GM21528 (cell line): ENCODE data around the gene THAP3.

Experiments used
- ATAC-seq: cut with Tn5 transposase; IDR thresholded peaks from one replicate; pipeline ENCODE4 v1.9.1; 2021; ENCODE audit warnings: mild to moderate bottlenecking, moderate library complexity; ENCODE audit not compliant: unreplicated experiment, low FRiP score

Gene THAP3

GRCh38 chr1:6666696-6667095, 42.0 kb downstream of the THAP3 start:
- no peak for ATAC-seq

DNA sequence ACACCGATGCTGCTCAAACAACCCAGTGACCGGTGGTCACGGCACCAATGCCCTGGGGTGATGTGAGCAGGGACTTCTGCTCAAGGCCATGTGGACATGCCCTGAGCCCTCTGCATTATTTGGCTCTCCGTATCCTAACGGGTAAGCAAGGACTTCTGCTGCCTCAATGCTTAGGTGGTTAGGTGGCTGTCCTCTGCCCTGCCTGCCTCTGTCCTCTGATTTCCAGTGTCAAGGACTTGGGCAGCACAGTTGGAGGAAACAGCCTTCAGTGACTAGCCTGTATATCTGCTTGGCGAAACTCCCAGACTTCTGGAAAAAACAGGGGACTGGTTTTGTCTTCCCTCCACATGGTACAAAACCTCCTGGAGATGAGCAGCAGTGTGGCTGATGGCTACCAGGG, 42.5 kb downstream of the THAP3 start:
- no peak for ATAC-seq

GRCh38 chr1:6668503-6668902, 43.8 kb downstream of the THAP3 start:
- ATAC-seq: no peak

DNA sequence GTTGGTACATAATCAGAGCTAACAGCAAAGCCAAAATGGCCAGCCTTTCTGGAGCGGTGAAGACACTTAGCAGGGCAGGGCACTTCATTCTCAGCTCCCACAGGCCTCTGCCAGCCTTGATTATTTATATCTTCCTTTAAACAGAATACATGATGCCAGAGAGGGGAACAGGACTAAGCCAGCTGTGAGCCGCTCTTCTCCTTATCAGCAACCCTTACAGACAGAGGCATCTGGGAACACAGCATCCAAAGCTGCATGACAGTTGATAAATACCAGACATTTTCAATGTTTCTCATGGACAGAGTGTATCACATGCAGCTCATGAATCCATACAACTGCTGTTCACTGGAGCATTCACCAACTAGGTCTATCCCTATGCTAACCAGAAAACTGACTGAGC, 47.9 kb downstream of the THAP3 start:
- no peak for ATAC-seq

GRCh38 chr1:6673816-6674398, 49.2 kb downstream of the THAP3 start:
- no peak for ATAC-seq

GRCh38 chr1:6674771-6675170, 50.1 kb downstream of the THAP3 start:
- no peak for ATAC-seq

DNA sequence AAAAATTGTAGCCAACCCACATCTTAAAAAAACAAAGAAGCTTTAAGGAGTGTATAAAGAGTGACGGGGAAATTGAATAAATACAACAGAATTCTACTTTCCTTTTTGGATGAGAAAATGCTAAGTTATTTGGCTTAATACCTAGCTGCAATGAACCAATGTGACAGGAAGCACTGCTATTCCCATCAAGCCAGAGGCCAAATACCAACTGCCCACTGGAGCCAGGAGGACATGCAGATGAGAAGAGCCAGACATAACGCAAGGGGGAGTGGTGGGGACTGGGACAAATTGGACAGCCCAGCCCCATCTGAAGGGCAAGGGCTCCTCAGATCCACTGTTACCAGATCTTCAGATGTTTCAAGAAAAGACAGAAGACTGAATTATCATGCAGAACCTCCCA, 51.3 kb downstream of the THAP3 start:
- ATAC-seq: no peak
